ENCODE measurements around the gene PLSCR4.
"Not testable (repeated sequence)": the region's sequence is repeated elsewhere in the genome, so short reads cannot be mapped to it uniquely, and the experiment has no call there.

PLSCR4 gene

DNA sequence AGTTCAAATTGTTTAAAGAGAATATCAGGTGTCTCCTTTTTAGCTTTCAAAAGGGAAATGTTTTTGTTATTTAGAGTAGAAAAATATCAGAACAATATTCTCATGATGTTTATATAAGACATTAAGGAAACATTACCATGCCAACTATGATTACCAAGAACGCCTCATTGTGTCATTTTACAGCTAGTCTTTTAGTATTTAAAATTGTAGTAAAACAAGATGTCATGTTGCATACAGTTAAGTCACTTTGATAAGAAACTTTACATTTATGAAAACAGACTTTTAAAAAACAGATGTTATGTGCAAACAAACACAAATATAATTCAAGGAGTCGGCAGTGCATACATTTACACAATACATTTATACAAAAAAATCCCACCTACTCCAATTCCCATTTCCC is 4.4 kb downstream of the PLSCR4 start:
- no peak for DNase-seq

DNA sequence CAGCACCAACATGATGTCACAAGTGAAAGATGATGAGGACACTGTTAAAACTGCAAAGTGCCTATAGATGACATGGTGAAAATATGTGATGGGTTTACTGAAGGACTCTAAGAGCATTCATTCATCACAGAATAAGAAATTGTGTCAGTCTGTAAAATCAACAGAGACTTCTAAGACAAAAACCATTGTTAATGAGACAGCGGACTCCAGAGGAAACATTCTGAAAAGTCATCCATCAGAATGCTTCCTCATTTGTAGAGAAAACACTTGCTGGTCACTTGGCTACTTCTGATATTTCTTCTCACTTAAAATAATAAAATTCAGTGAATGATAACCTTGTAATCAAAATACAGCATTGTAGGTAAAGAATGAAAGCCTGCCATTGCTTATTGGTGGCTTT is 7.3 kb downstream of the PLSCR4 start:
- DNase-seq = no peak

DNA sequence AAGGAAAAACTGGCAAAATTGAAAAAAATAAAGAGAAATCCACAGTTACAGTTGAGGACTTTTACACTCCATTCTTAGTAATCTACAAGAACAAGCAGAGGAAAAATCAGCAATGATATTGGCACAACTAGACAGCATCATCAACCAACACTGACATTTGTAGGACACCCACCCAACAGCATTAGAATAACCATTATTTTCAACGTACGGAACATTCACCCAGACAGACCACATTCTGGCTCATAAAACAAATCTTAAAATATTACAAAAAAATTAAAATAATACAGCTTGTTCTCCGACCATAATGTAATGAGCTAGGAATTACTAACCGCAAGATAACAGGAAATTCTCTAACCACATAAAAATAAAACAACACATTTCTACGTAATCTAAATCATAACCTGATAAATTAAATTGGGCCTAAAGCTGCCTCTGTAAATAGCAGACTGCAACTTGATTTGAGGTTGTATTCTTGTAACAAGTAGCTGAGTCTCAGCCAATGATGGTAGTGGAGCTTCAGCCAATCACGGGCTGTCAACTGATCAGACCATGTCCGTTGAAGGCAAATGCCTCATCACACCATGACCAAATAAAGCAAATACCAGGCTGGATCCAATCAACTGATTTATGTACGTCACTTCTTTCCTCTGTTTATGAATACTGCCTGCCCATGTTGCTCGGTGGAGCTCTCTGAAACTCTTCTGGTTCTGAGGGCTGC is 9.2 kb downstream of the PLSCR4 start:
- no peak for DNase-seq

DNA sequence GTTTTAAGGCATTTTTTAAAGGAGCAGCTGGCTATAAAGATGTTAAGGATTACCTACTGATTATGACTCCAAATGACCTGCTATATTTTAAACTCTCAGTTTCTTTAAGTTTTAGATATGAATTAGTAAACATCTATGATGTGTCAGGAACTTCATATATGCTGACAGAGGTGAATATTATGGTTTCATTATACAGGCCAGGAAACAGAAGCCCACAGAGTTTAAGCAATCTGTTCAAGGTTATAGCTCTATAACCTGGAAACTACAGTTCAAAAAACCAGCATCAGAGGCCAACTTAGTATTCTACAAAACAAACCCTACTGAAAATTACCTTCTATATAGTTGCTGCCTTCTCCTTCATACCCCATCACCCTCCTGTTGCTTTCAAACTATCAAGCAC is 17.4 kb downstream of the PLSCR4 start:
- DNase-seq = no peak

DNA sequence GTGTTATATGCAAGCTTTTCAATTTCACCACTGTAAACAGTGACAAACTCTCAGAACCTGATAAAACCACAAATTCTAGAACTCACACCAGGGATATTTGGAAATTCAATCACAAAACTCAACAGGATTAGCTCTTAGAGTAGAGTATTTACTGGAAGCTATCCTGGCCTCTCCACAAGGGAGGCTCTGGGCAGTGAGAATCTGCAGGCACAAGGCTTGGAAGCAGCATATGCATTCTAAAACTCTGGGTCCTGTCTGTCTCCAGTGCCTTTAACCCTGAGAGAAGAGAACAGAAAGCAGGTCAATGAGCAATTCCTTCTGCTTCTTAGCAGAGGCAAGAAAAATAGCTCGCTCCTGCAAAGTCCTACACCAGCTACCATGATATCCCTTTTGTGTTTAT is 23.4 kb downstream of the PLSCR4 start:
- DNase-seq = no peak

DNA sequence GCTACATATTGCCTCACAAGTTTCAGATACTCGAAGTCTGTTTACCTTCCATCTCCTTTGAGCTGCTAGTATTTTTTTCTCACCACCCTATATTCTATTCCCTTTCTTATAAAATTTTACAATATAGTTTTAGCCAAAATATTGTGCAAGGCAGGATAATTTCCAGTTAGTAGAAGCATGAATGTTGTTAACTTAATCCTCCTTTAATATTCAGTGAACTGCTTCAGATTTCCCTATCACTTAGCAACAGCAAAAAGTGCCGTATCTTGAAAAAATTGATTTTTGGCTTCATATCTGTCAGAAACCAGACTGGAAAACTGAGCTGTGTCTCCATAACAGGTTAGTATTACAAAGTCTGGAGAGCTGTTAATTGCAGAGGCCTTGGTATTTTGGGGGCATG is 24.0 kb downstream of the PLSCR4 start:
- no peak for DNase-seq

DNA sequence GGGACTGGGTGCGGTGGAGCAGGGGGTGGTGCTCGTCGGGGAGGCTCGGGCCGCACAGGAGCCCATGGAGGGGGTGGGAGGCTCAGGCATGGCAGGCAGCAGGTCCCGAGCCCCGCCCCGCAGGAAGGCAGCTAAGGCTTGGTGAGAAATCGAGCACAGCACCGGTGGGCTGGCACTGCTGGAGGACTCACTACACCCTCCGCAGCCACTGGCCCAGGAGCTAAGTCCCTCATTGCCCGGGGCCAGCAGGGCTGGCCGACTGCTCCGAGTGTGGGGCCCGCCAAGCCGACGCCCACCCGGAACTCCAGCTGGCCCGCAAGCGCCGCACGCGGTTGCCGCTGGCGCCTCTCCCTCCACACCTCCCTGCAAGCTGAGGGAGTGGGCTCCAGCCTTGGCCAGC is 25.4 kb downstream of the PLSCR4 start:
- not testable (repeated sequence) for DNase-seq

DNA sequence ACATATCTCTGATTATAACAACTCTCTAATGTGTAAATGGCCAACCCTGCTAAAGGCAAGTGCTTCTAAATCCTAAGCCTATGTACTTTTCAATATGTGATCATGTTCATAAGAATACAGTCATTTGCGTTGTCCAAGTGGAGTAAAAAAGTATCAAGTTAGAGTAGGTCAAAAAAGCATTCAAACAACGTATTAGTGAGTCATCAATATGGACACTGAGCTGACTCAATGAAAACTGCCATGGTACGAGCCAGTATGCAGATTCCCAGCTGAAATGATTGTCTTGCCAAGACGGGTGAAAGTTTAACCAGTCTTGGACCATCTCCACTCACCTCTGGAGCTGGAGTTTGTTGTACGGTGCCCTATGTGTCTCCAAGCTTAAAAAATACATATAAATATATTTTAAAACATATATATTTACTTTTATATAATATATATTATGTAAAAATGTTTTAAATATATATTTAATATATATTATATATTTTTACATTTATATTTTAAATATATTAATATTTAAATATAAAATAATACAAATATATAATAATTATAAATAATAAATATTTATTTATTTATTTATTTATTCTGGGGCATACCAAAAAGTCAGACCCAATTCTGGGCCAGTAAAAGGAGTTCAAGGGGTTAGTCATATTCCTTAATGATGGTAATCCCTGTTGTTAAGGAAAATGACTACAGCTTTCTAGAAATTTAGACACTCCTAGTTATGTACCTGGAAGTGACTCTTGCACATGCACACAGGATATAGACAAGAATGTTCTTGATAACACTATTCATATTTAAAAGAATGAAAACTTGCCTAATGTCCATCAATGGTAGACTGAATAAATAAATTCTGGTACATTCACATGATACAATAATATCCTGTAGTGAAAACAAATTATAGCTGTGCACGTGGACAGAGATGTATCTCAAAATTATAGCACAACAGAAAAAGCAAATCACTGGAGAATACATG is 27.2 kb downstream of the PLSCR4 start:
- DNase-seq = no peak

DNA sequence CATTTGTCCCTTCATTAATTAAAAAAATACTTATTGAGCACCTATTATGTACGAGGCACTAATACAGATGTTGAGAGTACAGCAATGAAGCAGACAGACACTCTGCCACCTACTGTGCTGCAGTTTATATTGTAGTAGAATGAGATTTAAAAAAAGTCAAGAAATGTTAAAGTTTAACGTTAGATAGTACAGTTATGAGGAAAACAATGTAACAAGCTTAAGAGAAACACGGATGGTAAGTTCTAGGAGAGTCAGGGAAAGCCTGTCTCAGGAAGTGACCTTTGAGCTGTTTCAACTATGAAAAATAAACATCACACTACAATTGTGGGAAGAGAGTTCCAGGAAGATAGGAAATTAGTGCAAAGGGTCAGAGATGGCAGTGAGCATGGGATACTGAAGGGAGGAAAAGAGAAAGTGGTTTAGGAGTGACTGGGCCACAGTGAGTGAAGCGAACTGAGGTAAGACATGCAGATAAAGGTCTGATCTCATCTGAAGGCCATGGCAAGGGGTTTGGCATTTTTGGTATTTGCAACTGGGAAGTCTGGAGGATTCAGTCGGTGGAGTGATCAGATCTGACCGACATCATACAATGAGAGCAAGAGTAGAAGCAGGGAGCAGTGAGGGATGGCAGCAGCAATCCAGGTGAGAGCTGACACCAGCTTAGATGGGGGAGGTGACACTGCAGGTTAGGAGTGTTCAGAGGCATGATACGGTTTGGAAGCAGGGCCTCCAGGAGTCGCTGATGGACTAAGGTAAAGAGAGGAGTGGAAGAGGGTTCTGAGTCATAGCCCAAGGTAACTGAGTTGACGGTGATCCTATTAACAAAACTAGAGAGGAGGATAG is 28.5 kb downstream of the PLSCR4 start:
- DNase-seq = no peak

DNA sequence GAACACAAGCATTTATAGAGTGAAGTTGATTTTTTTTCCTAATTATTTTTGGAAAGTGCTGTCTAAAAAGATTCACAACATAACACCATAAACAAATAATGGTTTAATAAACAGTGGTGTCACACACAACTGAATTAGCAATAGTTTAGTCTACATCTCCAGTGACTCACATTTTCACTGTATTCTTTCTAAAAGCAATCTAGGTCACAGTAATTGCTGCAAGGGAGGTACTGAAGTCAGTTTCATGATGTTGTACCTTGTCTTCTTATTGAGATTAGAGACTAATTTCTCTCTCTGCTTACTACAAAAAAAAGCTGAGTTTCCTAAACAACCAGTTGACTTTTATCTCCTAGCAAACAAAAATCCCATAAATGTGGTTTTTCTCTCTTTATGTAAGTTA is 29.6 kb downstream of the PLSCR4 start:
- DNase-seq = no peak

DNA sequence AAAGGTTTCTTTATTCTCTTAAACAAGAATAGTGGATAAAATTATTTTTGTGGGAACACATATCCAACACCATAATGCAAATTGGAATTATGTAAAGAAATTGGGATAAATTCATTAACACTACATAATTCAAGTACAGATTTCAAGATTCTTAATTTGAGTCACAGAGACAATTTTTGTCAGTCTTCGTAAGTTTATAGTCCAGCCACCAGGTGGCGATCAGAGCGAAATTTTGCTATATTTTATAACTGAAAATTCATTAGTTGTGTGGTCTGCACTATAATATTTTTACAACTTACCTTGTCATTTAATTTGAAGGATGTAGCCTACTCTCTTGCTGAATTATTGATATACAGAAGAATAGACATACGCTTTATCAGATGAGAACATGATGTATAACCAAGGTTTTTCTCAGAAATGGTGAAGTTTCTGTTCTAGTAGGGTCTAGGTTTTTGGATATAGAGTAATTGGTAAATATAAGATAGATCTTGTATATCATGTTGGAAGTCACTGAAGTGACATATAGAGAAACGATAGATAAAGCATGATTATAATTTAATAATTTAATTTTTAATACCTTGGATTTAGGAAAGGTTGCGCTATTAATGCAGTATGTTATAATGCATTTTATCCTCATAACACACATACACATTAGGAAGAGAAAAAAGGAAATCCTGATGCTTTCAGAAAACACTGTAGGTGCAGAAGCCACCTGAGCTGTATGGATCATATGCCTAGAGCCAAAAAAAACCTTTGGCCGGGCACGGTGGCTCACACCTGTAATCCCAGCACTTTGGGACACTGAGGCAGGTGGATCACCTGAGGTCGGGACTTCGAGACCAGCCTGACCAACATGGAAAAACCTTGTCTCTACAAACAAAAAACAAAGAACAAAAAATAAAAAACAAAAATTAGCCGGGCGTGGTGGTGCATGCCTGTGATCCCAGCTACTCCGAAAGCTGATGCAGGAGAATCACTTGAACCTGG is 31.7 kb downstream of the PLSCR4 start:
- peak; percentile 33 to 45 for DNase-seq

DNA sequence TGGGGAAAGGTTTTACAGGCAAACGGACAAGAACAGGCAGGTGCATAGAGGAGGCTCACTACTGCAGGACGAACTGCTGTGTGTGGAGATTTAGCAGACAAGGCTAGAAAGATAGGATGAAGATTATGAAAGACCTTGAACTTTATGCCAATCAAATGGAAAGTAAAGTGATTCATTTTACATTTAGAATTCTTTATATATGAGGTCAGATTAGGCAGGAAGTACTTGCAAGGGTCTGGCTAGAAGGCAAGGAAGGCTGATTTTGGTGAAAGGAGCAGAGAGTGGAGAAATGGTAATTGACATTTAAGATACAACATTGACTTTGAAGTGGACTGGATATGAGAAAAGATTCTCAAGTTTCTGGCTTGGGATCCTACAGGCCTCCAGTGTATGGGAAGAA is 33.6 kb downstream of the PLSCR4 start:
- no peak for DNase-seq

DNA sequence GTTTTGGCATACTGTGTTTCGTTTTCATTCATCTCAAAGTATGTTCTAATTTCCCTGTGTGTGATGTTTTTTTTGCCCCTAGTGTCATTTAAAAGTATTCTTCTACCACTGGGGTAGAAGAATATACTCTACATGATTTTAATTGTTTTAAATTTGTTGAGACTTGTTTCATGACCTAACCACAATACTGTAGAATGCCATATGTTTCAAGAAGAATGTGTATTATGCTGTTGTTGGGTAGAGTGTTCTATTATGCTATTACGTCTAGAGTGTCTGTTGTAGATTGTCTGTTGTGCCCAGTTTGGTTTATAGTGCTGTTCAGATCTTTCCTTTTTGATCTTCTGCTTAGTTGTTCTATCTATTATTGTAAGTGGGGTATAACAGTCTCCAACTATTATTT is 36.4 kb downstream of the PLSCR4 start:
- DNase-seq = no peak

DNA sequence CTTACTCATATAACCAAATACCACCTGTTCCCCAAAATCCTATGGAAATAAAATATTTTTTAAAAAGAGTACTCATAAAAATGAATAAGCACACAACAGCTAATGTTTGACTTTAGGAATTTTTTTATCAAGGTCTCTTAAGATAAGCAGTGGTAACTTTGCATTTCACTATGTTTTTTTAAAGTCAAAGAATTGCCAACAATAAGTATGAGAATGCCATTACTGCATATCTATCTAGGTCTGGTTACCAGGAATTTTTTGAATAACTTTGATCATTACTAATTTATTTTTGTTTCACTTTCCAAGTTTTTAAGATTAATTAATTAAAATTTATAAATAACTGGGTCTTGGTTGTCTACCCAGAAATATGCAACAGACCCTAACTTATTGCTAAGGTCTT is 41.5 kb downstream of the PLSCR4 start:
- no peak for DNase-seq

DNA sequence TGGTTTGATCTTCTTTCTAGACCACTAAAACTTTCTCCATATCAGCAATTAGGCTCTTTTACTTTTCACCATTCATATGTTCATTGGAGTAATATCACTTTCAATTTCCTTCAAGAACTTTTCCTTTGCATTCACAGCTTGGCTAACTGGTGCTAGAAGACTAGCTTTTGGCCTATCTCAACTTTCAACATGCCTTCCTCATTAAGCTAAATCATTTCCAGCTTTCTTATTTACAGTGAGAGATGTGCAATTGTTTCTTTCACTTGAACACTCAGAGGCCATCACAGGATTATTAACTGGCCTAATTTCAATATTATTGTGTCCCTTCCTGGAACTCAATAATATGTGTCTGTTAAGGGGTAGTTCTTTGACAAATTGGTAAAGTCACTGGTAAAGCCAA is 47.1 kb downstream of the PLSCR4 start:
- no peak for DNase-seq

DNA sequence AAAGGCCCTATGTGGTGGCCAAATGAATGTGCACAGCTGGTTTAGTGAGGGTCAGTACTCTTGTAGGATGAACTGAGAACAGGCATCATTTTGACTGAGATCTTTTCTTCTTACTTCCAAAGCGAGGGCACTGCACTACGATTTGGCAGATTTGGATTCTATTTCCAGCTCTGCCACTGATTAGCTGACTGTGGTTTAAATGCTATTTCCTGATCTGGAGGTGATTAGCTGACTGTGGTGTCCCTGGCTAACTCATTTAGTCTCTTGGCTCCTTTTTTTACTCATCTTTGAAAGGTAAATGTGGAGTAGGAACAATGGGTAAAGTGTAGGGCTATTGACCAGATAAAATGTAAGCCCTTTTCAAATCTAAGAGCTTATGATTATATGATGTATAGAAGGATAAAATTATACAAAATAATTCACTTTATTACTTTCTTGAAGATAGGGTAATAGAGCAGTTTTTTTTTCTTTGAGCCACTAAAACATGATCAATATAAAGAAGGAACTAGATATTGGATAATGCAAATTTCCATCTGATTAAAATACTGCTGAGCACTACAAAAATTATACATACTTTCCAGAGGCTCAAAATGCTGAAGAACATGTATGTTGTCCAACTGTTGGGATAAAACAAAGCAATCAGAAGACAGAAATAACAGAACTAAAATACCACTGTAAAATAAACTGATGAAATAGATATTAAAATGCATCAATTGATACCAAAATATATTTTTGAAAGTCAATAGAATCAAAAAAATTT is 50.3 kb downstream of the PLSCR4 start:
- DNase-seq = no peak

DNA sequence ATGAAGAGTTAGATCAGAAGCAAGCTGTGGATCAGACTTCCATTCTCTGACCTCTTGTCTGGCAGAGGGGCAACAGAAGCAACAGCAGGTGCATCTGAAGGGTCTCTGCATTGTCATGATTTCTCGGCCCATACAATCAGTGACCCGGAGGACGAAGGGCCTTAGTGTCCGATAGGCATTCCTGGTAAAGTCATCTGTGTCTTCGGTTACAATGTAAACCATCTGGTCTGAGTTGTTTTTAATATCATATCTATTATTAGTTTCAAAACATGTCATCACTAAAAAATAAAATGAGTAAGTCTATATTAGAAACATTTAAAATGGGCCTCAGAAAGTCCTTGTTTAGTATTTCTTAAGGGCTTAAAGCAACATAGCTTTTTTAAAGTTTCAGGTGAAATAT is 51.1 kb downstream of the PLSCR4 start:
- DNase-seq = no peak

DNA sequence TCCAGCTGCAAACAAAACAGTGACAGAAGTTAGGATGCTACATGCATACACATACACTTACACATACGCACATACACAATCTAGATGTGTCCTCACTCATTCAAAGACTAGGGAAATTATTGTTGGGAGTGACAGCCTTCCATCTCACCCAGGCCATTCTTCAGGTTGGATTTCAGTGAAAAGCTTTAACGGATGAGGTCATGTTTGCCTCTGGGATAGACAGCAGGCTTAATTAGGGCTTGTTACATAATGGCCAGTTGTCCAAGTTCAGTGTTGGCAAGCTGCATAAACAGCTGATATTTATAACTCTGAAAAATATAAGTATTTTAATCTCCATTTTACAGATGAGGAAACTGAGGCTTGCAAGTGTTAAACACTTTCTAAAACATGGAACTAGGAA is 54.1 kb downstream of the PLSCR4 start:
- no peak for DNase-seq

DNA sequence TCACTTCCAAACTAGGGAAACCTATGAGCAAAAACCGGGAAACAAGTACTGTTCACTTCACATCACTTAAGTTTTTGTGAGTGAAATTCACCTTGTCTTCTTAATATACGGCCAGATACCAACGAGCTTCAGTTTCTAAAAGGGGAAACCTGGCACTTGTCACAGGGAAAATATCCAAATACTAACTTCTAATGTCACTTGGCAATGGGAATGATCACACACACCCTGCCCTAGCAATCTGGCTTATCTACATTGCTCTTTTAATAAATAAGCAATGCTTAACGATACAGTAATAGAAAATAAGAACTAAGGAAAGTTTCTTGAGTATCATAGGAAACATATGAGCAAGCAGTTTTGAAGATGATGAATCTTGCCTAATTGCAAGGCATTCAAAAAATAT is 55.3 kb downstream of the PLSCR4 start:
- no peak for DNase-seq

DNA sequence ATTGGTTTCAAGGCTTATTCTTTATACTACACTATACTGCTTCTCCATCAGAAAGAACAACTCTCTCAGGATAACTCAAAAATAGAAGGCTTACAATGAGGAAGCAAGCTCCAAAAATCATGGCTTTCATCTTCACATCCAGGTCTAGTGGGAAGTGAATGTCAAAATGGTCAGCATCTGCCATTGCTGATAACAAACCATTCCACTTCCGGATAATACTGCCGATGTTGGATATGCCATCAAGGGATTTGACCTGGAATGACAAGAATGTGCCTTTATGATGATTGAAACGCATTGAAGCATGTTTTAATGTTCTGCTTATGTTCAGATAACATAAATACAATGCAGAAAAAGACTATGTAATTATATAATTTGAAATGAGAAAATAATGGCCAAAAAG is 55.9 kb downstream of the PLSCR4 start:
- DNase-seq = no peak

DNA sequence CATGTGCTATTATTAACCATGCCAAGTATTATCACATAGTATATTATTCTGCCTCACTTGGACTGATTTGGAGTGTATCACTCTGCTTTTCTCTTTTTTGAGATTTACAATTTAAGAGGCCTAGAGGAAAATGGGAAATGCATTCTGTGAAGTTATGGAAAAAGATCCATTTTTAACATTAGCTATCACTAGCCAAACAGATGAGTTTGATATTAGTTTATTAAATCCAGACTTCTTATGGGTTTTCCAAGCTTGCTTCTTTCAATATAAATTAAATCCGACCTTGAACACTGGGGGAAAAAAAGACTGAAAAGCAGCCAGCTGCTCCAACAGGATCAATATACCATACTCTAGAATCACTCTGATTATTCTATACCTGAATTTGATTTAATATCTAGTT is 59.9 kb downstream of the PLSCR4 start:
- DNase-seq = no peak

All from activated CD4-positive, alpha-beta T cell treated with anti-CD3 and anti-CD28 coated beads, Interleukin-2, amount 50 U/mL, for 48 hours (primary cell).